Measurements from ENCODE around the gene NCOR1. TPM values are rescaled to one million over a fixed set of nuclear protein-coding genes. Genes with fewer than 3 reads are reported as not detected.

NCOR1 gene
- total RNA-seq, 4 donors from 2014 or later: 321 to 561 (median 467) TPM

- peak overlapping the region in 1 of 4 donors; percentile 11 for H3K4me3 ChIP-seq
- H3K4me1 ChIP-seq: peaks cover 0 to 30% (median 0%) of the 10 kb centered on the region in 4 donors
- H3K9me3 ChIP-seq: no peaks in the 10 kb centered on the region
- H3K36me3 ChIP-seq: no peaks in the 10 kb centered on the region
- H3K27ac ChIP-seq: peak overlapping the region in 3 of 4 donors; percentile 61 to 92 (median 89)
- TF ChIP-seq POLR2A (IDR thresholded peaks at IDR 0.05): no peak
- TF ChIP-seq, protein P1, sequence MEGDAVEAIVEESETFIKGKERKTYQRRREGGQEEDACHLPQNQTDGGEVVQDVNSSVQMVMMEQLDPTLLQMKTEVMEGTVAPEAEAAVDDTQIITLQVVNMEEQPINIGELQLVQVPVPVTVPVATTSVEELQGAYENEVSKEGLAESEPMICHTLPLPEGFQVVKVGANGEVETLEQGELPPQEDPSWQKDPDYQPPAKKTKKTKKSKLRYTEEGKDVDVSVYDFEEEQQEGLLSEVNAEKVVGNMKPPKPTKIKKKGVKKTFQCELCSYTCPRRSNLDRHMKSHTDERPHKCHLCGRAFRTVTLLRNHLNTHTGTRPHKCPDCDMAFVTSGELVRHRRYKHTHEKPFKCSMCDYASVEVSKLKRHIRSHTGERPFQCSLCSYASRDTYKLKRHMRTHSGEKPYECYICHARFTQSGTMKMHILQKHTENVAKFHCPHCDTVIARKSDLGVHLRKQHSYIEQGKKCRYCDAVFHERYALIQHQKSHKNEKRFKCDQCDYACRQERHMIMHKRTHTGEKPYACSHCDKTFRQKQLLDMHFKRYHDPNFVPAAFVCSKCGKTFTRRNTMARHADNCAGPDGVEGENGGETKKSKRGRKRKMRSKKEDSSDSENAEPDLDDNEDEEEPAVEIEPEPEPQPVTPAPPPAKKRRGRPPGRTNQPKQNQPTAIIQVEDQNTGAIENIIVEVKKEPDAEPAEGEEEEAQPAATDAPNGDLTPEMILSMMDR (IDR thresholded peaks at IDR 0.05): no peak
- DNase-seq: no peak
- H3K27me3 ChIP-seq: no peaks in the 10 kb centered on the region
Measured at GRCh38 chr17:16247586-16247984, 32.3 kb upstream of the NCOR1 start.

DNA sequence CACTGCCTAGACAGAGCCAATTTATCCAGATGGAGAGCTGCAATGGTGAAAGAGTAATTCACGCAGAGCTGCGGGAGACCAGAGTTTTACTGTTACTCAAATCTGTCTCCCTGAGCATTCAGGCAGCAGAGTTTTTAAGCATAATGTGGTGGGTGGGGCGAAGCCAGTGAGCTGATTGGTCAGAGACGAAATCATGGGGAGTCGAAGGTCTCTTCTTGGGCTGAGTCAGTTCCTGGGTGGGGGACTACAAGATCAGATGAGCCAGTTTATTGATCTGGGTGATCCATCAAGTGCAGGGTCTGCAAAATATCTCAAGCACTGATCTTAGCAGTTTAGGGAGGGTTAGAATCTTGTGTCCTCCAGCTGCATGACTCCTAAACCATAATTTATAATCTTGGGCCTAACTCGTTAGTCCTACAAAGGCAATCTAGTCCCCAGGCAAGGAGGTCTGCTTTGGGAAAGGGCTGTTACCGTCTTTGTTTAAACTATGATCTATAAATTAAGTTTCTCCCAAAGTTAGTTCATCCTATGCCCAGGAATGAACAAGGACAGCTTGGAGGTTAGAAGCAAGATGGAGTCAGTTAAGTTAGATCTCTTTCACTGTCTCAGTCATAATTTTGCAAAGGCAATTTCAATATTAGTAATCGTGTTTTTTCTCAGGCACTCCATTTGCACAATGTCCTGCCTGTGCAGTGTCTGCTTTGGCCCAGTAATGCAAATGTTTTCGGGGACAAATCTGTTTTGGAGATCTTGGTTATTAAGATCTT is 28.6 kb upstream of the NCOR1 start:
- Histone ChIP-seq H3K4me1 (peaks cover 0 to 18% (median 0%) of the 10 kb centered on the region in 4 donors), H3K27me3 (no peaks in the 10 kb centered on the region), H3K27ac (peak overlapping the region in 1 of 4 donors; percentile 45), H3K36me3 (no peaks in the 10 kb centered on the region), H3K9me3 (no peaks in the 10 kb centered on the region), H3K4me3 (no peak overlapping the region)
- TF ChIP-seq, protein P1 (IDR thresholded peaks at IDR 0.05): no peak
- peak in 1 of 2 donors; percentile 40 for TF ChIP-seq POLR2A (IDR thresholded peaks at IDR 0.05)
- DNase-seq: peak in 2 of 3 donors; percentile 57 to 75

DNA sequence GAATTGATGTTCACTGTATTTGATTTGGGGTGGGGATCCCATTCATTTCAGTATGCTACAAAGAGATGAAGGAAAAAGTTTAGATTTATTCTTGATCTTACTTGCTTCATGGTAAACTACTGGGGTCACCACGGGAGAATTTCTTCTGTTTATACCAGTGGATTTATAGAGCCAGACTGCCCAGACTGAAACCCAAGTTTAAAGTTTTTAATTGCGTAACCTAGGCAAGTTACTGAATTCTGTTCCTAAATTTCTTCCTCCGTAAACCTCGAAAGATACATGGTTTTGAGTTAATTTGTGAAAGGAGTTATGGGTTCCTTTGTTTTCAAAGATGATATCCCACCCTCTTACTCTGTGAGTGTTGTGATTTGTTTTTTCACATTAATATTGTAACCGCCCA is 28.1 kb upstream of the NCOR1 start:
- no peak for DNase-seq
- Histone ChIP-seq H3K9me3 (no peaks in the 10 kb centered on the region), H3K4me3 (no peak overlapping the region), H3K27me3 (no peaks in the 10 kb centered on the region), H3K36me3 (no peaks in the 10 kb centered on the region), H3K4me1 (peaks cover 0 to 13% (median 0%) of the 10 kb centered on the region in 4 donors), H3K27ac (peak overlapping the region in 1 of 4 donors; percentile 45)
- TF ChIP-seq, protein P1 (IDR thresholded peaks at IDR 0.05): no peak
- no peak for TF ChIP-seq POLR2A (IDR thresholded peaks at IDR 0.05)

DNA sequence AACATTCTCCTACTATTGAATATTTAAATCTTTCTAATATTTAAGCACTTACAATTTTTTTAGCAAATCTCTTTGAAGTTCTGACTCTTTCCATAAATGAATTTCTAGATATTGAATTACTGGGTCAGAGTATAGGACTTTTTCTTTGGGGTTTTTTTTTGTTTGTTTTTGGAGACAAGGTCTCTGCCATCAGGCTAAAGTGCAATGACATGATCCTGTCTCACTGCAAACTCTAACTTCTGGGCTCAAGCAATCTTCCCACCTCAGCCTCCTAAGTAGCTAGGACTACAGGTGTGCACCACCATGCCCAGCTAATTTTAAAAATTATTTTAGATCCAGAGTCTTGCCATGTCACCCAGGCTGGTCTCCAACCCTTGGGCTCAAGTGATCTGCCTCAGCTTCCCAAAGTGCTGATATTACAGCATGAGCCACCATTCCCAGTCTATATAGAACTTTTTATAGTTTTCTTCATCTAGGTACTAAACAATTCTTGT is 26.6 kb upstream of the NCOR1 start:
- Histone ChIP-seq H3K27me3 (no peaks in the 10 kb centered on the region), H3K27ac (no peak overlapping the region), H3K4me3 (no peak overlapping the region), H3K4me1 (peaks cover 0 to 1% (median 0%) of the 10 kb centered on the region in 4 donors), H3K36me3 (no peaks in the 10 kb centered on the region), H3K9me3 (no peaks in the 10 kb centered on the region)
- TF ChIP-seq, protein P1 (IDR thresholded peaks at IDR 0.05): no peak
- no peak for TF ChIP-seq POLR2A (IDR thresholded peaks at IDR 0.05)
- no peak for DNase-seq

GRCh38 chr17:16239931-16240330 is 24.6 kb upstream of the NCOR1 start:
- no peak for TF ChIP-seq POLR2A (IDR thresholded peaks at IDR 0.05)
- TF ChIP-seq, protein P1 (IDR thresholded peaks at IDR 0.05): no peak
- Histone ChIP-seq H3K4me3 (no peak overlapping the region), H3K27ac (no peak overlapping the region), H3K36me3 (no peaks in the 10 kb centered on the region), H3K4me1 (no peaks in the 10 kb centered on the region), H3K27me3 (no peaks in the 10 kb centered on the region), H3K9me3 (no peaks in the 10 kb centered on the region)
- no peak for DNase-seq
